CD14-positive monocyte (primary cell): ENCODE data around the gene HEY2. TPM values are rescaled to one million over a fixed set of nuclear protein-coding genes. Genes with fewer than 3 reads are reported as not detected.

ENCODE experiments used
- DNase-seq, 3 donors: peaks; one replicate each; pipeline ENCODE4 v3.0.0-alpha.2; 2011 to 2022
- H2AFZ ChIP-seq: 2 replicates; pipeline ENCODE4 v1.6.0; 2012; ENCODE audit warnings: mild to moderate bottlenecking, low read depth, low read length, inconsistent platforms; ENCODE audit not compliant: insufficient read depth, poor library complexity, severe bottlenecking
- H3K27ac ChIP-seq, 2 donors: 1 replicate in 1 of 2; 2 replicates in 1 of 2; pipeline ENCODE4 v1.5.1; 2012 to 2013; ENCODE audit warnings: low read length in 2 of 2, control low read depth in 1 of 2, inconsistent platforms in 1 of 2, low read depth in 1 of 2, mild to moderate bottlenecking in 1 of 2
- H3K27me3 ChIP-seq, 2 donors: one replicate each; pipeline versions ENCODE4 v1.6.0 to v1.6.1; 2011 to 2013; ENCODE audit warnings: low read length in 2 of 2; ENCODE audit not compliant: control insufficient read depth in 2 of 2, insufficient read depth in 2 of 2
- H3K36me3 ChIP-seq, 2 donors: replicated peaks in 1 of 2; 1 replicate in 1 of 2; 2 replicates in 1 of 2; pipeline versions ENCODE4 v1.5.1 to v1.6.1; 2012 to 2013; ENCODE audit warnings: low read length in 2 of 2, control low read depth in 1 of 2, inconsistent platforms in 1 of 2, mild to moderate bottlenecking in 1 of 2; ENCODE audit not compliant: insufficient read depth in 2 of 2, control insufficient read depth in 1 of 2
- H3K4me1 ChIP-seq, 2 donors: 1 replicate in 1 of 2; 2 replicates in 1 of 2; pipeline versions ENCODE4 v1.5.1 to v1.6.1; 2012 to 2013; ENCODE audit warnings: low read length in 2 of 2, control low read depth in 1 of 2, inconsistent platforms in 1 of 2, mild to moderate bottlenecking in 1 of 2, moderate library complexity in 1 of 2; ENCODE audit not compliant: insufficient read depth in 2 of 2, control insufficient read depth in 1 of 2
- H3K4me2 ChIP-seq: replicated peaks from 2 replicates; pipeline ENCODE3; 2012; ENCODE audit warnings: low read length, moderate library complexity, mild to moderate bottlenecking; ENCODE audit not compliant: poor library complexity, severe bottlenecking; ENCODE audit errors: extremely low read depth
- H3K4me3 ChIP-seq, 3 experiments: fragments of 200-600 bp in 1 of 3; sonication (generic) in 1 of 3; replicated peaks in 1 of 3; 1 replicate in 2 of 3; 2 replicates in 1 of 3; pipeline ENCODE4 v1.5.1; 2011 to 2013; ENCODE audit warnings: low read length in 3 of 3, mild to moderate bottlenecking in 3 of 3, control low read depth in 2 of 3, low read depth in 2 of 3, inconsistent platforms in 1 of 3, moderate library complexity in 1 of 3
- H3K79me2 ChIP-seq: 2 replicates; pipeline ENCODE4 v1.6.0; 2012; ENCODE audit warnings: mild to moderate bottlenecking, control low read depth, inconsistent platforms, low read length, moderate library complexity; ENCODE audit not compliant: insufficient read depth
- H3K9ac ChIP-seq: 2 replicates; pipeline ENCODE4 v1.6.0; 2017; ENCODE audit warnings: low read length, mild to moderate bottlenecking; ENCODE audit not compliant: insufficient read depth, poor library complexity, severe bottlenecking
- H3K9me3 ChIP-seq, 2 donors: replicated peaks in 1 of 2; 1 replicate in 1 of 2; 2 replicates in 1 of 2; pipeline versions ENCODE4 v1.5.1 to v1.6.1; 2012 to 2013; ENCODE audit warnings: low read length in 2 of 2, control low read depth in 1 of 2; ENCODE audit not compliant: control insufficient read depth in 1 of 2, insufficient read depth in 1 of 2
- H4K20me1 ChIP-seq: 2 replicates; pipeline ENCODE4 v1.6.0; 2012; ENCODE audit warnings: mild to moderate bottlenecking, low read length, control low read depth, moderate library complexity; ENCODE audit not compliant: insufficient read depth
- H3K27ac Mint-ChIP-seq, 7 donors: one replicate each; pipeline ENCODE4 v1.8.0; 2020; ENCODE audit warnings: mild to moderate bottlenecking in 7 of 7, mixed read lengths in 7 of 7, moderate library complexity in 6 of 7, inconsistent platforms in 2 of 7
- H3K27me3 Mint-ChIP-seq, 3 donors: one replicate each; pipeline ENCODE4 v1.8.0; 2021 to 2022; ENCODE audit warnings: low read depth in 3 of 3, mild to moderate bottlenecking in 3 of 3, mixed read lengths in 3 of 3, moderate library complexity in 3 of 3, inconsistent platforms in 1 of 3
- H3K36me3 Mint-ChIP-seq, 2 donors: one replicate each; pipeline ENCODE4 v1.8.0; 2020; ENCODE audit warnings: mixed read lengths in 2 of 2, inconsistent platforms in 1 of 2, mild to moderate bottlenecking in 1 of 2
- H3K4me1 Mint-ChIP-seq: one replicate; pipeline ENCODE4 v1.8.0; 2020; ENCODE audit warnings: mild to moderate bottlenecking, mixed read lengths
- H3K4me3 Mint-ChIP-seq, 2 donors: one replicate each; pipeline ENCODE4 v1.8.0; 2020; ENCODE audit warnings: mild to moderate bottlenecking in 2 of 2, mixed read lengths in 2 of 2, moderate library complexity in 1 of 2
- H3K9me3 Mint-ChIP-seq, 7 donors: one replicate each; pipeline ENCODE4 v1.8.0; 2020 to 2022; ENCODE audit warnings: mixed read lengths in 7 of 7, mild to moderate bottlenecking in 6 of 7, moderate library complexity in 6 of 7, inconsistent platforms in 2 of 7
- WGBS: methylation state at CpG from one replicate; pipeline ENCODE4 v1.1.5; 2013; ENCODE audit warnings: missing lambda C conversion rate; ENCODE audit not compliant: insufficient coverage; 5-methylcytosine and 5-hydroxymethylcytosine counted together
- intact Hi-C, 2 donors: fragments of 100-400 bp; cut with micrococcal nuclease; formaldehyde crosslinking; loops; one replicate each; pipeline versions ENCODE4 v1.15.0 to v1.15.1; 2023
- polyA plus RNA-seq, 3 donors: library from polyadenylated mRNA; depleted of rRNA in 1 of 3; unstranded in 2 of 3; stranded (reverse) in 1 of 3; fragments of 300-500 nt in 2 of 3; fragments of >200 nt in 1 of 3; fragmentation: Illumina TruSeq in 2 of 3; gene quantifications; 1 replicate in 2 of 3; 2 replicates in 1 of 3; pipeline ENCODE4 v1.2.3, GENCODE V29; 2012 to 2021
- TF ChIP-seq, protein P1 (sequence below): fragments of 200-600 bp; IDR thresholded peaks from one replicate; pipeline ENCODE4 v1.8.0; 2022; ENCODE audit warnings: antibody characterized with exemption, mild to moderate bottlenecking

Gene HEY2
- polyA plus RNA-seq, 3 donors, result not detected

DNA sequence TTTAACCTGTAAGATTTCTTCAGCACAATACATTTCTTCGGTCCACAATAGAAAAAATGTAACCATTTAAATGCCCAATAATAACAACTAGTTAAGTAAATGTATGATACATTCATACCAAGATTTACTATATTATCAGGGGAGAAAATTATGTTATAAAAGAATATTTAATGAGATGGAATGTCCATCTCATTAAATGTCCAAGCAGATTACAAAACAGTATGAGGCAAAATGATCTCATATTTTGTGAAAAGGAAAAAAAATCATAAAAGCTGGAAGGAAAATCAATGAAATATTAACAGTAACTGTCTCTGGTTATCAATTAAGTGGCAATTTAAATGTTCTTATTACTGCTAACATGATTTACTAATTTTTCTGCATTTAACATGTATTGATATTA lies 10.1 kb upstream of the HEY2 start:
- intact Hi-C loops, result no loop called here
- Histone ChIP-seq H3K36me3 (no peaks in the 10 kb centered on the region), H3K27ac (no peak overlapping the region), H3K4me2 (no peak overlapping the region), H2AFZ (no peak overlapping the region), H3K9ac (no peak overlapping the region), H3K27me3 (peaks cover 29 to 55% of the 10 kb centered on the region in 2 donors), H3K4me1 (no peaks in the 10 kb centered on the region), H4K20me1 (no peaks in the 10 kb centered on the region), H3K9me3 (no peaks in the 10 kb centered on the region), H3K4me3 (no peak overlapping the region), H3K79me2 (no peaks in the 10 kb centered on the region)
- H3K36me3 Mint-ChIP-seq, result no peaks in the 10 kb centered on the region
- no peak overlapping the region for H3K27ac Mint-ChIP-seq
- no CpG with 5 or more reads among the region's 1 CpG for WGBS
- TF ChIP-seq, protein P1, sequence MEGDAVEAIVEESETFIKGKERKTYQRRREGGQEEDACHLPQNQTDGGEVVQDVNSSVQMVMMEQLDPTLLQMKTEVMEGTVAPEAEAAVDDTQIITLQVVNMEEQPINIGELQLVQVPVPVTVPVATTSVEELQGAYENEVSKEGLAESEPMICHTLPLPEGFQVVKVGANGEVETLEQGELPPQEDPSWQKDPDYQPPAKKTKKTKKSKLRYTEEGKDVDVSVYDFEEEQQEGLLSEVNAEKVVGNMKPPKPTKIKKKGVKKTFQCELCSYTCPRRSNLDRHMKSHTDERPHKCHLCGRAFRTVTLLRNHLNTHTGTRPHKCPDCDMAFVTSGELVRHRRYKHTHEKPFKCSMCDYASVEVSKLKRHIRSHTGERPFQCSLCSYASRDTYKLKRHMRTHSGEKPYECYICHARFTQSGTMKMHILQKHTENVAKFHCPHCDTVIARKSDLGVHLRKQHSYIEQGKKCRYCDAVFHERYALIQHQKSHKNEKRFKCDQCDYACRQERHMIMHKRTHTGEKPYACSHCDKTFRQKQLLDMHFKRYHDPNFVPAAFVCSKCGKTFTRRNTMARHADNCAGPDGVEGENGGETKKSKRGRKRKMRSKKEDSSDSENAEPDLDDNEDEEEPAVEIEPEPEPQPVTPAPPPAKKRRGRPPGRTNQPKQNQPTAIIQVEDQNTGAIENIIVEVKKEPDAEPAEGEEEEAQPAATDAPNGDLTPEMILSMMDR, result no peak
- no peaks in the 10 kb centered on the region for H3K4me1 Mint-ChIP-seq
- H3K4me3 Mint-ChIP-seq, result no peak overlapping the region
- no peak for DNase-seq
- H3K9me3 Mint-ChIP-seq, result no peaks in the 10 kb centered on the region
- H3K27me3 Mint-ChIP-seq, result peaks cover 21 to 50% (median 37%) of the 10 kb centered on the region in 3 donors

DNA sequence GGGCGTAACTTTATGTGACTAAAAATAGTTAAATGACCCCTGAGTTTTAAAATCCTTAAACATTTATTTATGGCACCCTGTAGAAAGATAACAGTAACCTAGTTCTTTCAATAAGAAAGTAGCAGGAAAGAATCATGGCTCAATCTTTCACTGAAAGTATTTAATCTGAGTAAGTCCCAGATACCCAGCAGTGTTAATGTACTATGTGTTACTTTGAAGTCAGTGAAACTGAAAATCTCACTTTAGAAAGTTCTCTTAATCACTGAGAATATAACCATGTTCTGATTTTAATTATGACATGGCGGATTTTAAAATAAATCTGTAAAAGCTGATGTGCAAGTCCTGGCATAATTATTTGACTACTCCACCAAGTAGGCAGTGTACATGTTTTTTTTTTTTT lies 8.1 kb upstream of the HEY2 start:
- peaks cover 3% of the 10 kb centered on the region for H3K4me1 Mint-ChIP-seq
- Histone ChIP-seq H4K20me1 (no peaks in the 10 kb centered on the region), H3K4me1 (peaks cover 0 to under 1% of the 10 kb centered on the region in 2 donors), H3K79me2 (no peaks in the 10 kb centered on the region), H3K27me3 (peaks cover 49 to 69% of the 10 kb centered on the region in 2 donors), H2AFZ (no peak overlapping the region), H3K27ac (no peak overlapping the region), H3K36me3 (no peaks in the 10 kb centered on the region), H3K9me3 (peaks cover 0 to 6% of the 10 kb centered on the region in 2 donors), H3K4me2 (no peak overlapping the region), H3K4me3 (no peak overlapping the region), H3K9ac (no peak overlapping the region)
- no peak for DNase-seq
- H3K27ac Mint-ChIP-seq, result no peak overlapping the region
- peaks cover 0 to 4% (median 2%) of the 10 kb centered on the region in 7 donors for H3K9me3 Mint-ChIP-seq
- H3K27me3 Mint-ChIP-seq, result peaks cover 35 to 62% (median 51%) of the 10 kb centered on the region in 3 donors
- no peak overlapping the region for H3K4me3 Mint-ChIP-seq
- peaks cover 0 to 2% of the 10 kb centered on the region in 2 donors for H3K36me3 Mint-ChIP-seq
- TF ChIP-seq, protein P1, result no peak
- intact Hi-C loops, result no loop called here
- WGBS, result no CpG with 5 or more reads among the region's 2 CpGs
